Heart left ventricle (tissue), 16 donors: Measurements from ENCODE around the gene HOOK1. TPM values are rescaled to one million over a fixed set of nuclear protein-coding genes. Genes with fewer than 3 reads are reported as not detected.

Experiments used
- ATAC-seq, 4 donors: fragments of 200-7000 bp; cut with Tn5 transposase; one replicate each; pipeline ENCODE4 v1.9.1; 2020 to 2022; ENCODE audit warnings: moderate library complexity in 4 of 4, mild to moderate bottlenecking in 3 of 4, moderate number of reproducible peaks in 1 of 4
- DNase-seq, 5 donors: peaks; one replicate each; pipeline ENCODE4 v3.0.0-alpha.2; 2020
- H3K27ac ChIP-seq, 12 donors: fragments of 200-600 bp; sonication (generic) in 4 of 12; one replicate each; pipeline versions ENCODE4 v1.5.0 to v1.8.0; 2016 to 2022; ENCODE audit warnings: mild to moderate bottlenecking in 2 of 12
- H3K27me3 ChIP-seq, 9 donors: fragments of 200-600 bp; sonication (generic) in 2 of 9; one replicate each; pipeline versions ENCODE4 v1.5.1 to v1.8.0; 2016 to 2022; ENCODE audit warnings: mild to moderate bottlenecking in 3 of 9
- H3K36me3 ChIP-seq, 9 donors: fragments of 200-600 bp; sonication (generic) in 2 of 9; one replicate each; pipeline versions ENCODE4 v1.5.0 to v1.8.0; 2018 to 2022; ENCODE audit warnings: mild to moderate bottlenecking in 2 of 9
- H3K4me1 ChIP-seq, 12 donors: fragments of 200-600 bp; sonication (generic) in 4 of 12; one replicate each; pipeline versions ENCODE4 v1.5.0 to v1.8.0; 2016 to 2022; ENCODE audit warnings: mild to moderate bottlenecking in 3 of 12
- H3K4me3 ChIP-seq, 12 donors: fragments of 200-600 bp; sonication (generic) in 4 of 12; one replicate each; pipeline versions ENCODE4 v1.5.0 to v1.8.0; 2017 to 2022; ENCODE audit warnings: mild to moderate bottlenecking in 9 of 12, moderate library complexity in 4 of 12
- H3K9me3 ChIP-seq, 12 donors: fragments of 200-600 bp; sonication (generic) in 4 of 12; one replicate each; pipeline versions ENCODE4 v1.5.0 to v1.8.0; 2016 to 2022; ENCODE audit warnings: mild to moderate bottlenecking in 1 of 12
- POLR2A ChIP-seq, 2 donors: fragments of 450-650 bp; IDR thresholded peaks; one replicate each; pipeline ENCODE4 v1.6.1; 2017; ENCODE audit warnings: antibody characterized with exemption in 2 of 2, mild to moderate bottlenecking in 2 of 2, moderate library complexity in 2 of 2
- WGBS, 4 donors: extraction: QIAGEN DNeasy Blood & Tissue Kit in 2 of 4; methylation state at CpG; one replicate each; pipeline versions ENCODE4 v1.1.5 to v1.1.7; 2013 to 2018; 5-methylcytosine and 5-hydroxymethylcytosine counted together
- intact Hi-C, 10 donors: fragments of 100-400 bp; cut with DNase I; formaldehyde crosslinking; loops; one replicate each; pipeline versions ENCODE4 v1.11.1 to v1.14.2; 2022
- polyA plus RNA-seq, 2 donors: library from polyadenylated mRNA; stranded (reverse); fragments of 200-250 nt; gene quantifications; one replicate each; pipeline ENCODE4 v1.2.3, GENCODE V29; 2013
- total RNA-seq, 9 donors: library from RNA; depleted of rRNA in 2 of 9; stranded (reverse); fragments of >200 nt in 2 of 9; fragmentation: NEBNext Ultra II Directional in 3 of 9; extraction: Animal tissue kit (Norgen Biotek cat#: 25700) in 3 of 9; gene quantifications; one replicate each; pipeline versions ENCODE4 v1.1.0 to v1.2.4, GENCODE V29; 2016 to 2023
- TF ChIP-seq, protein P1 (sequence below), 12 donors: fragments of 200-600 bp; sonication (generic) in 4 of 12; IDR thresholded peaks; one replicate each; pipeline versions ENCODE4 v1.5.0 to v1.8.0; 2018 to 2022; ENCODE audit warnings: antibody characterized with exemption in 12 of 12, mild to moderate bottlenecking in 5 of 12
- donor health status: ischemic (EF 13 %, LVEDD 7.1; RV severe dilation, severe dysfunction).
- donor health status: healthy with polysubstance abuse.
- donor health status: DM: no; HTN: yes; CAD: no.
- donor health status: DM: no; HTN: no; CAD: no.
- donor health status: ischemic (EF 25% LVEDD 6.9; RV normal size, moderate dysfunction).
- donor health status: ischemic (EF 25% LVEDD 5.7; RV mildly dilated, moderate dysfunction).
- donor health status: healthy.
- donor health status: DM: yes; HTN: yes; CAD: no.
- donor health status: ischemic (EF 35%, LVEDD 5.7; RV mildly dilated, moderate dysfunction).
- donor health status: nonischemic (EF 11% LVEDD 7.7; RV severe dilation, severe dysfunction).
- donor health status: DM: yes; HTN: yes; CAD: no.
- donor health status: PGD.
- donor health status: ischemic (EF 29% LVEDD 5.4; RV normal size, mild dysfunction).
- donor health status: nonischemic (EF 23%, LVEDD 6.1; RV moderate dilation, normal function).

The HOOK1 gene
- total and polyA plus RNA-seq, 11 donors, result 0.89 to 4.8 (median 3.3) TPM

DNA sequence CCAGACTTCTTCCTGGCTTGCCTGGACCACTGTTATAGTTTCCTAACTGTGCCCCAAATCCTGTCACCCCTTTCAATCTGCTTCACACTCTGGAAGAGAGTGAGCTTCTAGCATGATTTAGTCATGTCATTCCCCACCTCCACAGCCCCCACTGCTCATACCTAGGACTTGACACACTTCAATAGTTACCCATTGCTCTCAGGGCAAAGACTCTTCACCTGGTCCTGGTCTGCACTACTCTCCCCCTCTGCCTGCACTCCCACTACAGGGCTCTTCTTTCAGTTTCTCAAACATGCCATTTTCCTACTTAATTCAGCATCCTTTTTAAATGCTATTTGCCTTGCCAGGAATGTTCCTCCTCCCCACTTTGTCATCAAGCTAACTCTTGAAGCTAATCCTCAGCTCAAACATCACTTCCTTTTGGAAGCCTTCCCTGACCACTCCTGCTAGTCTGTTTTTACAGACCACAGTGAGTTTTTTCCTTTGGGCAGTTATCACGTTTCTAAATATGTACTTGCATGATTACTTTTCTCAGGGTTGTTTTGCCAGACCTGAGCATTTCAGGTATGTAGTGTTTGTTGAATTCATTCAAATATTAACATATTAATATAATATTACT is 87.1 kb downstream of the HOOK1 start:
- Histone ChIP-seq H3K27ac (peak overlapping the region in 6 of 12 donors; percentile 2 to 58 (median 40)), H3K36me3 (peaks cover 0 to 70% (median 0%) of the 10 kb centered on the region in 9 donors), H3K9me3 (no peaks in the 10 kb centered on the region), H3K27me3 (no peaks in the 10 kb centered on the region), H3K4me3 (no peak overlapping the region), H3K4me1 (peaks cover 0 to 50% (median 3%) of the 10 kb centered on the region in 12 donors)
- WGBS, 4 donors, result 3 to 9% (median 7%) methylated on average over 1 of the region's 1 CpG
- no peak for ATAC-seq
- intact Hi-C loops, result loop anchor here in 1 of 10 donors (5.0 kb wide), 1 partner anchor 40 kb away; no protein-coding TSS in a partner anchor
- TF ChIP-seq POLR2A (IDR thresholded peaks at IDR 0.05), result no peak
- TF ChIP-seq, protein P1, sequence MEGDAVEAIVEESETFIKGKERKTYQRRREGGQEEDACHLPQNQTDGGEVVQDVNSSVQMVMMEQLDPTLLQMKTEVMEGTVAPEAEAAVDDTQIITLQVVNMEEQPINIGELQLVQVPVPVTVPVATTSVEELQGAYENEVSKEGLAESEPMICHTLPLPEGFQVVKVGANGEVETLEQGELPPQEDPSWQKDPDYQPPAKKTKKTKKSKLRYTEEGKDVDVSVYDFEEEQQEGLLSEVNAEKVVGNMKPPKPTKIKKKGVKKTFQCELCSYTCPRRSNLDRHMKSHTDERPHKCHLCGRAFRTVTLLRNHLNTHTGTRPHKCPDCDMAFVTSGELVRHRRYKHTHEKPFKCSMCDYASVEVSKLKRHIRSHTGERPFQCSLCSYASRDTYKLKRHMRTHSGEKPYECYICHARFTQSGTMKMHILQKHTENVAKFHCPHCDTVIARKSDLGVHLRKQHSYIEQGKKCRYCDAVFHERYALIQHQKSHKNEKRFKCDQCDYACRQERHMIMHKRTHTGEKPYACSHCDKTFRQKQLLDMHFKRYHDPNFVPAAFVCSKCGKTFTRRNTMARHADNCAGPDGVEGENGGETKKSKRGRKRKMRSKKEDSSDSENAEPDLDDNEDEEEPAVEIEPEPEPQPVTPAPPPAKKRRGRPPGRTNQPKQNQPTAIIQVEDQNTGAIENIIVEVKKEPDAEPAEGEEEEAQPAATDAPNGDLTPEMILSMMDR (IDR thresholded peaks at IDR 0.05), result no peak
- DNase-seq, result no peak

GRCh38 chr1:59903141-59903754 is 88.5 kb downstream of the HOOK1 start:
- H3K27me3 ChIP-seq, result no peaks in the 10 kb centered on the region
- ATAC-seq (peak; percentile 30 to 57 (median 45)), DNase-seq (no peak)
- H3K27ac ChIP-seq, result peak overlapping the region in 5 of 12 donors; percentile 0 to 45 (median 36)
- WGBS, 4 donors, result 39 to 48% (median 42%) methylated on average over 9 of the region's 9 CpGs
- TF ChIP-seq, protein P1 (IDR thresholded peaks at IDR 0.05), result peak in 8 of 12 donors; percentile 16 to 41 (median 33)
- no peak for TF ChIP-seq POLR2A (IDR thresholded peaks at IDR 0.05)
- H3K9me3 ChIP-seq, result no peaks in the 10 kb centered on the region
- intact Hi-C loops, result loop anchor here in 1 of 10 donors (5.0 kb wide), 1 partner anchor 39 kb away; no protein-coding TSS in a partner anchor
- H3K4me3 ChIP-seq, result no peak overlapping the region
- H3K4me1 ChIP-seq, result peaks cover 0 to 50% (median 10%) of the 10 kb centered on the region in 12 donors
- peaks cover 0 to 78% (median 0%) of the 10 kb centered on the region in 9 donors for H3K36me3 ChIP-seq

DNA sequence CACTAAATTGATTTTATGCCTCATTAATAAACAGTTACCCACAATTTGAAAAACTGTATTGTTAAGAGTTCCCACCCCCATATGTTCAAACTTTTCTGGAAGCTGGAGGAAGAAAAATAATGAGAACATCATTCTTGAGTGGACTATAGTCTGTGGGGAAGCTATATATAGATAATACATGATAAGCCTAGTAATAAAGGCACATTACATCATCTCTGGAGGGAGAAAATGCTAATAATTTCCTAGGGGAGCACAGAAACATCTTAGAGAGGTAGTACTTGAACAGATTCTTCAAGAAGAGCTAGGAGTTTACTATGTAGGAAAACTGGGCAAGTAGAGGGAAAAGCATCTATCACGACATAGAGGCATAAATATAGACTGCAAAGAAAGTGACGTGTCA is 92.2 kb downstream of the HOOK1 start:
- Histone ChIP-seq H3K4me3 (no peak overlapping the region), H3K36me3 (peaks cover 0 to 79% (median 0%) of the 10 kb centered on the region in 9 donors), H3K27me3 (no peaks in the 10 kb centered on the region), H3K4me1 (peaks cover 0 to 55% (median 7%) of the 10 kb centered on the region in 12 donors), H3K9me3 (no peaks in the 10 kb centered on the region), H3K27ac (peak overlapping the region in 7 of 12 donors; percentile 6 to 57 (median 33))
- intact Hi-C loops, result no loop called here
- WGBS, 4 donors, result 19 to 36% (median 24%) methylated on average over 2 of the region's 2 CpGs
- DNase-seq, result no peak
- ATAC-seq, result no peak
- TF ChIP-seq, protein P1 (IDR thresholded peaks at IDR 0.05), result no peak
- no peak for TF ChIP-seq POLR2A (IDR thresholded peaks at IDR 0.05)

DNA sequence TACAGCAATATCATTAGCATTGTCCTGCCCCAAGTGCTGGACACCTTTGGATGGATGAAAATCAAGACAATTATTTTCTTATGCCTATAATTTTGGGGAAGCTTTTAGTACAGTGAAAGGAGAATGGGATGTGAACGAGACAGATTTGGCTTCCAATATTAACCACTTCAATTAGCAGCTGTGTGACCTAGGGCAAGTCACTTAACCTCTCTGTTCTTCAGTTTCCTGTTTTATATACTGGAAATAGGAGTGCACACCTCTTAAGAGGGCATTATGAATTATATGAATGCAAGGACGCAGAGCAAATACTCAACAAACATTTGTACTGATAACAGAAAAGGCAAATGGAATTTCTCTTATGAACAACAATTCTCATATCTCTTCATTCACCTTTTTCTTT is 93.3 kb downstream of the HOOK1 start:
- intact Hi-C loops, result no loop called here
- WGBS, 4 donors, result 74 to 82% (median 76%) methylated on average over 2 of the region's 2 CpGs
- H3K4me1 ChIP-seq, result peaks cover 0 to 48% (median 7%) of the 10 kb centered on the region in 12 donors

More for the DNA sequence above, 93.3 kb downstream of the HOOK1 start:
- TF ChIP-seq, protein P1 (IDR thresholded peaks at IDR 0.05), result no peak
- no peak for TF ChIP-seq POLR2A (IDR thresholded peaks at IDR 0.05)
- peaks cover 0 to 84% (median 0%) of the 10 kb centered on the region in 9 donors for H3K36me3 ChIP-seq
- no peaks in the 10 kb centered on the region for H3K9me3 ChIP-seq
- peak overlapping the region in 3 of 12 donors; percentile 33 to 51 (median 50) for H3K27ac ChIP-seq
- no peak overlapping the region for H3K4me3 ChIP-seq
- H3K27me3 ChIP-seq, result no peaks in the 10 kb centered on the region
- ATAC-seq (no peak), DNase-seq (no peak)
